GM15510 (cell line): ENCODE results near the gene JADE3.

Experiments
- POLR2A ChIP-seq: IDR thresholded peaks from 3 replicates; pipeline ENCODE4 v1.6.1; 2011; ENCODE audit warnings: borderline replicate concordance; ENCODE audit not compliant: insufficient read length; ENCODE audit errors: extremely low read depth

The JADE3 gene

GRCh38 chrX:46961097-46961496 is 48.9 kb downstream of the JADE3 start:
- TF ChIP-seq POLR2A, result no peak

- no peak for TF ChIP-seq POLR2A
Measured at GRCh38 chrX:46961574-46962283, 49.5 kb downstream of the JADE3 start.

DNA sequence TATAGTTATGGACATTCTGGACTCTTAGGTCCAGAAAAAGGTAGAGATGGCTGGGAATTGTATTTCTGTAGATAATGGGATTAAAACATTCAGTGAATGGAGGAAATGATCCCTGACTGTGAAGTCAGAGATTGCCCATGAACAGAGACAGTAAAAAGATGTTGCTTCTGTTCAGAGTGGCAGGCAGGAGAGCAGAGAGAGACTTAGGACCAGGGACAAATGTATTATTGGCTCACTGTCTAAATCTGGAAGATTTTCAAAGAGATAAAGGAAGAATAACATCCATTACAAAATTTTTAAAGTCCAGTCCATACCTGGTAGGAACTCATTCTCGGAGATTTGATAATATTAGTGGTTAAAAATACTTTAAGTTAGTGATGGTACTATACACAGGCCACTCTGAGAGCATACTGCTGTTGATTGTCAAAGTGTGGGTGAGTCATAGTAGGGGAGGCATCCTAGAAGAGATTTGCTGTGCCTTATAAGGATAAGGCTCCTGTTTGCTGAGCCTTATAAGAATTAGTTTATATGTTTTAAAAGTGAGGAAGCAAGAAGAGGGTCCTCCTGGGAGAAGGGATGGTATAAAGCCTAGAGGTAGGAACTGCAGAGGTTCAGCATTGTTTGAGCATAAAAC is 53.0 kb downstream of the JADE3 start:
- TF ChIP-seq POLR2A, result no peak

- no peak for TF ChIP-seq POLR2A
Measured at GRCh38 chrX:46967547-46967946, 55.3 kb downstream of the JADE3 start.

DNA sequence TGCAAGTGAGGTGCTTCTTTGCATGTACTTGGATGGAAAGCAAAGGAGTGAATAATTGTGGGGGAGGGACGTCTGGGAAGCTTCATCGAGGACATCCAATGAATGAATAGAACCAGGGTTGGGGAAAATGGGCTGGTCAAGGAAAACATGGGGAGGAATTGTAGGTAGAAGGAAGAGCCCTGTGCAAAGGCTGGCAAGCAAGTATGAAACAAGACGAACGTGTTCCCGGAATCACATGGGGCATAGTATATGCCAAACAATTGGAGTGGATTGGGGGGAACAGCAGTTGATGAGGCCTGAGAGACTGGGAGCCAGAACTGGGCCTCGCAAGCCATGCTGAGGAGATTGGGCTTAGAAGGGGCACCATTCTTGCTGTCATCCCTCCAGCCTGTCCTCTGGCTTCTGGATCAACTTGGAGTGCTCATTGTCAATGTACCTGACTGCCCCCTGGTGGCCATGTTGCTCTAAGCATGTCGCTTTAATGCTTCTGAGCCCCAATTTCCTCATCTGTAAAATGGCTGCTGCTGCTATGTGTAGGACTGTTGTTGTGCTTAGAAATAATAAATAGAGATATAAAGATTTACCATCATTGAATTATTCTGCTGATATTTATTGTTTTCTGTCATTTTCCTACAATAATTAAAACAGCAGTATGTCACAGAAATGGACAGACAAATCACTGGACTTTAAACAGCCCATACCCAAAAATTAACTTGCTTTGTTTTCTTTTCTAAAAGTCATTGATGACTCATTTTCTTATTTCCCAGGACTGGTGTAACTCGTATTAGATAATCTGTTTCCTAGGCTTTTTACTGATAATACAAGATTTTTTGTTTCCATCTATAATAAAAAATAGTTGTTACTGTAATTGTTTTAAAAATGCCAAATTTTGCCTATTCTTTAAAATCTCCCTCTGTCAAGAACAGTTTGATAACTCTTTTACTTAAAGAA is 66.4 kb downstream of the JADE3 start:
- no peak for TF ChIP-seq POLR2A

GRCh38 chrX:46984705-46985104 is 72.5 kb downstream of the JADE3 start:
- no peak for TF ChIP-seq POLR2A

DNA sequence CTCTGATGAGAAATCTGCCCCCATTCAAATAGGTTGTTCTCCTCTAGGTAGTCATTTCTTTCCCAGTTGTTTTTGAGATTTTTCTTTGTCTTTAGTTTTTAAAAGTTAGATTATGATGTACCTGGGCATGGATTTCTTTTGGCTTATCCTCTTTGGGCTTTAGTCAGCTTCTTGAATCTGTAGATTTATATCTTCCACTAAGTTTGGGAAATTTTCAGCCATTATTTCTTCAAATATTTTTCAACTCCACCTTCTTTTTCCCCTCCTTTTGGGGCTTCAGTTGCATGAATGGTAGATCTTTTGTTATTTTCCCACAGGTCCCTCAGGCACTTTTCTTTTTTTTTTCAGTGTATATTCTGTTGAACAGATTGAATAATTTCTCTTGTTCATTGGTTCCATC is 77.3 kb downstream of the JADE3 start:
- no peak for TF ChIP-seq POLR2A

DNA sequence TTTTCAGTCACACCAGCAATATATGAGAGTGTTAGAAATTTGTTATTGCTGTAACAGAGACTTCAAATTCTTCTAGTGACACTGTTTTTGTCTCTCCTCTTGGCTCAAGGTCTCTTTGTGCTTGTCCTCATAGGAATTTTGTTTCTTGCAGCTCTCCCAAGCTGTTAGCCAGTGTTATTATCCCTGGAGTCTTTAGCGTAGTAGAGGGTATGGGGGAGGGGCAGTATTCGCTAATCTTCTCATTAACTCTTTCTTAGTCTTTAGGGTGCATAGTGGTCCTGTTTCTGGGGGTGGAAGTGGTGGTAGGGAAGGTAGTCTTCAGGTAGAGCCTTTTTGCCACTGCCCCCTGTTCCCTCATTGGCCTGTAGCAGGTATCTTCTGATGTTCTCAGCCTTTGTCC is 79.4 kb downstream of the JADE3 start:
- TF ChIP-seq POLR2A, result no peak

DNA sequence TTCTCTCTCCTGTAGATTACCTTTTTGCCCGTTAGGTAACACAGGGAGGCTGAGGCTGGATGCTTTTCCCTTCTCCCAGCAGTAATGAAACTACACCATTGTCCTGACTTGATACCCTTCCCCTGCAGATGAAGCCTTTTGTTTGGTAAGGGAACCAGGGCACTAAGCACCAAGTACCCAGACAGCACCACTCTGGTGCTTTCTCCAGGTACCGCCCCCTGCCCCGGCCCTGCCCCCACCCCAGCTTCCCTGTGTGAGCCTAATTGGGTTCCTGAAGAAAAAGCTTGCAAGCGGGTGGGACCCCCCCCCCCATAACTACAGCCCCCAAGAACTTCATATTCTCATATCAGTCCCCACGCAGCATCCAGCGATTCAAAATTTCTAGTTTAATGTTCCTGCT is 79.8 kb downstream of the JADE3 start:
- TF ChIP-seq POLR2A, result no peak

DNA sequence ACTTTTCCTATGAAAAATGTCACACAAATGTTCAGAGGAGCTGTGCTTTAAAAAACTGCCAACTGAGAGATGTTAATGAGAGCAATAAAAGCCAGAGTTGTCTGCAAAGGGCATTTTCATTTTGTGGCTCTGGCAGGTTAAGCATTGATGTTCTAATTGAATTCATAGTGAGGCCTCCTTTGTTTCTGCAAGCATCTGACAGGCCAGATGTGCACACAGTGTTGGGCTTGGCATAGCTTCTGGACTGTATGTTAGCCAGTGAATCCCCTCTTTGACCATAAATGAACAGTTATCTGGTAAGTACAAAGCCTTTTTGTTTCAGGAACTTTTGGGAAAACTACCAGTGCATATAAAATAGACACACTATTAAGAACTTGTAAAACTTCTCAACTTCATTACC is 81.9 kb downstream of the JADE3 start:
- TF ChIP-seq POLR2A, result no peak

DNA sequence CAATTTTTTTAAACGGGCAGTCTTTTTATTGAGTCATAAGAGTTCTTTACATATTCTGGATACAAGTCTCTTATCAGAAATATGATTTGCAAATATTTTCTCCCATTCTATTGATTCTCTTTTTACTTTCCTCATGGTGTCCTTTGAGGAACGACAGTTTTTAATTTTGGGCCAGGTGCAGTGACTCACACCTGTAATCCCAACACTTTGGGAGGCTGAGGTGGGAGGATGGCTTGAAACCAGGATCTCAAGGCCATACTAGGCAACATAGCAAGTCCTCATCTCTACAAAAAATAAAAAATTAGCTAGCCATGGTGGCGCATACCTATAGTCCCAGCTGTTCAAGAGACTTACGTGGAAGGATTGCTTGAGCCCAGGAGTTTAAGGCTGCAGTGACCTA is 99.9 kb downstream of the JADE3 start:
- no peak for TF ChIP-seq POLR2A

DNA sequence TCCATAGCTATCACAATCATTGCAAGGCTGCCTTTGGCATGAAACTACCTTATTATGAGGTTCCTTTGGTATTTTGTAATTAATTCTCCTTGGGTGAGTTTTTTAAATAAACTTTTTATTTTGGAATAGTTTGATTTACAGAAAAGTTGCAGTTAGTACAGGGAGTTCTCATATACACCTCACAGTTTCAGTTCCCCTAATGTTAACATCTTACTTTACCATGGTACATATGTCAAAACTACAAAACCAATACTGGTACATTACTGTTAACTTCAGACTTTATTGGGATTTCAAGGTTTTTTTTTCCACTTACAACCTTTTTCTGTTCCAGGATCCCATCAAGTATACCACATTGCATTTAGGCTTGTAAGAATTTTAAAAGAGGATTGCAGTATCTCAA is 114.0 kb downstream of the JADE3 start:
- no peak for TF ChIP-seq POLR2A

DNA sequence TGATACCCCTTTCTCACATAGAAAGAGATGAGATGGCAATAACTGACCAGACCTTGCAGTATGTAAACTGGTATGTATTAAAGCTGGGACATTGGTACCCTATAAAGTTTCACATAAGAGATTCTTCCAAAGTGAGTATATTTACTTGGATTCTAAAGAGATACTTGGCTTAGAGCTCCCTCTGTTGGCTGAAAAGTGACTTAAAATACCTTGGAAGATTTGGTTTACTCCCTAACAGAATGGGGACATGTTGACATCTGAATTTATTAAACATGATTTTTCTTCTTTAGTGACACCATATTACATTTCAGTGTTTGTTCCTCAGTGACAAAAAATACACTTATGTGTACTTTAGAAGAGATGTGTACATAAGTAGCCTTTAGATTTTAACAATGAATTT is 118.1 kb downstream of the JADE3 start:
- no peak for TF ChIP-seq POLR2A

DNA sequence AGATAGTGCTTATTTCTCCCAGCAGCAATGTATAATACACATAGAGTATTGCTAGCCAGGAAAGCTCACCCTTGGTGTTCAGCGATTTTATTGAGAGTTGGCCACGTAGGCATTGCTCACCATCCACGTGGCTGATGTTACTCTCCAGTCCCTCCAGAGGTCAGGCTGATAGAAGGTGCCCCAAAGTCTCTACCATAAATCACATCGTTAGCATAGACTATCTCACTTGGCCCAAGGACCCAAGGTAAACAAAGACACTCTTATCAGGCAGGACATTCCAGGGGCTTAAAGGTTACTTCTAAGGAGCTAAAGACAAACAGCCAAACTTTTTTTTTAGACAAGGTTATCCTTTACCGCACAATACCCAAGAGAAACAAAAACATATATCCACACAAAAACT is 135.8 kb downstream of the JADE3 start:
- TF ChIP-seq POLR2A, result no peak

- TF ChIP-seq POLR2A, result no peak
Measured at GRCh38 chrX:47059142-47059874, 147.1 kb downstream of the JADE3 start.
